ENCODE measurements around the gene AGPAT3.

DNA sequence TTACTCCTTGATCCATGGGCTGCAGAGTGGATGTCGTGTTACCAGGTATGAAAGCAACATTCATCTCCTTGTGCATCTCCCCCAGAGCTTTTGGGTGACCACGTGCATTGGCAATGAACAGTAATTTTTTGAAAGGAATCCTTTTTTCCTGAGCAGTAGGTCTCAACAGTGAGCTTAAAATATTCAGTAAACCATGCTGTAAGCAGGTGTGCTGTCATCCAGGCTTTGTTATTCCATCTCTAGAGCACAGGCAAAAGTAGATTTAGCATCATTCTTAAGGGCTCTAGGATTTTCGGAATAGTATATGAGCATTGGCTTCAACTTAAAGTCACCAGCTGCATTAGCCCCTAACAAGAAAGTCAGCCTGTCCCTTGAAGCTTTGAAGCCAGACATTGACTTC is 27.3 kb downstream of the AGPAT3 start:
- TF ChIP-seq, protein P1, sequence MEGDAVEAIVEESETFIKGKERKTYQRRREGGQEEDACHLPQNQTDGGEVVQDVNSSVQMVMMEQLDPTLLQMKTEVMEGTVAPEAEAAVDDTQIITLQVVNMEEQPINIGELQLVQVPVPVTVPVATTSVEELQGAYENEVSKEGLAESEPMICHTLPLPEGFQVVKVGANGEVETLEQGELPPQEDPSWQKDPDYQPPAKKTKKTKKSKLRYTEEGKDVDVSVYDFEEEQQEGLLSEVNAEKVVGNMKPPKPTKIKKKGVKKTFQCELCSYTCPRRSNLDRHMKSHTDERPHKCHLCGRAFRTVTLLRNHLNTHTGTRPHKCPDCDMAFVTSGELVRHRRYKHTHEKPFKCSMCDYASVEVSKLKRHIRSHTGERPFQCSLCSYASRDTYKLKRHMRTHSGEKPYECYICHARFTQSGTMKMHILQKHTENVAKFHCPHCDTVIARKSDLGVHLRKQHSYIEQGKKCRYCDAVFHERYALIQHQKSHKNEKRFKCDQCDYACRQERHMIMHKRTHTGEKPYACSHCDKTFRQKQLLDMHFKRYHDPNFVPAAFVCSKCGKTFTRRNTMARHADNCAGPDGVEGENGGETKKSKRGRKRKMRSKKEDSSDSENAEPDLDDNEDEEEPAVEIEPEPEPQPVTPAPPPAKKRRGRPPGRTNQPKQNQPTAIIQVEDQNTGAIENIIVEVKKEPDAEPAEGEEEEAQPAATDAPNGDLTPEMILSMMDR (IDR thresholded peaks at IDR 0.05) = no peak
- TF ChIP-seq POLR2A (IDR thresholded peaks at IDR 0.05) (no peak), POLR2AphosphoS5 (IDR thresholded peaks at IDR 0.05) (no peak)

All from suprapubic skin (tissue), 4 donors.